Activated CD4-positive, CD25-positive, alpha-beta regulatory T cell treated with anti-CD3 and anti-CD28 coated beads, Interleukin-2, amount 50 U/mL, for 24 hours (primary cell): ENCODE measurements around the gene ENTREP3.
"Not testable (repeated sequence)": the region's sequence is repeated elsewhere in the genome, so short reads cannot be mapped to it uniquely, and the experiment has no call there.

ENCODE experiments used
- ATAC-seq, 2 donors: fragments of 150-1000 bp; cut with Tn5 transposase; one replicate each; pipeline ENCODE4 v1.10.0; 2021; ENCODE audit warnings: mild to moderate bottlenecking in 1 of 2, moderate library complexity in 1 of 2

The ENTREP3 gene

DNA sequence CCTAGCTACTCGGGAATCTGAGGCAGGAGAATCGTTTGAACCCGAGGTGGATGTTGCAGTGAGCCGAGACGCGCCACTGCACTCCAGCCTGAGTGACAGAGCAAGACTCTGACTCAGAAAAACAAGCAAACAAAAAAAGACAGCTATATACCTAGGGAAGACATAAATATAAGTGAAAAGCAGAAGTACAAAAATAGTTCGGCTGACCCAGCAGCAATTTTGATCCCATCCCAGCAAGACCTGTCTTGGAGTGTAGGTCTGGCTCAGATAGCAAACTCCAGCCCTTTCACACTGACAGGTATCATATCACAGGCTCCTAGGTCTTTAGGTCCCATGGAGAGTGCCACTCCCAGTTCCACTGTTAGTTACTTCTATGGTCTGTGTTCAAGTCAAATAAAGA is 32.2 kb downstream of the ENTREP3 start:
- no peak for ATAC-seq

GRCh38 chr1:155220211-155220965 is 34.9 kb downstream of the ENTREP3 start:
- not testable (repeated sequence) for ATAC-seq

GRCh38 chr1:155219592-155220031 is 35.7 kb downstream of the ENTREP3 start:
- no peak for ATAC-seq

DNA sequence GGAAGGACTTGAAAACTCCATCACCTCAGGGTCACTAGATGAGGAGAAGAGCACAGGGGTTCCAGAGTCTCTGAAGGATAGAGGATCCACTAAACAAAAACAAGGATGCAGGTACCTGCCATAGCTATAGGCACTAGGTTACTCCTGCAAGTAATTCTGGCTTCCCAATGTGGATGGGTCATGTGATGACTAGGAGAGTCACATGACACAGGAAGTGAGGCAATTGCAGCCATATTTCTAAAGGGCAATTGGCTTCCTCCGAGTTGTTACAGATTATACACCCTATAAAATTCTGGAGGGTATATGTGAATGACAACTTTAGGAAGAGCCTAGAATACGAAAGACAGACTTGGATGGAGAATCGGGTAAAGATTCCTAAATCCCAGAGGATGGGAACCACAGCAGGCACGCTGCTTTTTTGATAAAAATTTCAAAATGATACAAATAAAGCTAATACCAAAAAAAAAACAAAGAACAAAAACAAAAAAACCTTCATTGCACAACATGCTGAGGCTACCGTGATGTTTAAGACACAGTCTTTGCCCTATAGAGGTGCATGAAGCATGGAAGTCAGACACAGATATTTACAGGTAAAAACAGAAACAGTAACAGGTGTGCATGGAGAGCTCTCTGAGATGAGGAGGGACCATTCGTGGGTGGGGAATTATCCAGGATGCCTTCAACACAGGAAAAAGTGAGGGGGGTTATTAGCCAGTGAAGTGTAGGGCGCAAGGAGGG is 36.3 kb downstream of the ENTREP3 start:
- ATAC-seq = no peak

DNA sequence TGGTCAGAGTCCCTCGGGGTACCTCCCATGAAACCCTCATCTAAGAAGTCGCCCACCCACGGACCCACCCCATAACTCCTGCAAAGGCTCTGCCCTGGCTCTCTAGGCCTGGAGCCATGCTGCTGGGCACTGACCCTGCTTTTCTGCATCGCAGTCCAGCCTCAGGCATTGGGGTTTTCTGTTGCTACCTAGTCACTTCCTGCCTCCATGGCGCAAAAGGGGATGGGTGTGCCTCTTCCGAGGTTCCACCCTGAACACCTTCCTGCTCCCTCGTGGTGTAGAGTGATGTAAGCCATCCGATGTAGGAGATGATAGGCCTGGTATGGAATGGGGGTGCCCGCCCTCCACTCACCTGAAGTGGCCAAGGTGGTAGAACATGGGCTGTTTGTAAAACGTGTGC is 40.6 kb downstream of the ENTREP3 start:
- ATAC-seq = not testable (repeated sequence)

GRCh38 chr1:155212051-155212440 is 43.2 kb downstream of the ENTREP3 start:
- ATAC-seq = not testable (repeated sequence)

GRCh38 chr1:155211381-155212050 is 43.8 kb downstream of the ENTREP3 start:
- not testable (repeated sequence) for ATAC-seq

DNA sequence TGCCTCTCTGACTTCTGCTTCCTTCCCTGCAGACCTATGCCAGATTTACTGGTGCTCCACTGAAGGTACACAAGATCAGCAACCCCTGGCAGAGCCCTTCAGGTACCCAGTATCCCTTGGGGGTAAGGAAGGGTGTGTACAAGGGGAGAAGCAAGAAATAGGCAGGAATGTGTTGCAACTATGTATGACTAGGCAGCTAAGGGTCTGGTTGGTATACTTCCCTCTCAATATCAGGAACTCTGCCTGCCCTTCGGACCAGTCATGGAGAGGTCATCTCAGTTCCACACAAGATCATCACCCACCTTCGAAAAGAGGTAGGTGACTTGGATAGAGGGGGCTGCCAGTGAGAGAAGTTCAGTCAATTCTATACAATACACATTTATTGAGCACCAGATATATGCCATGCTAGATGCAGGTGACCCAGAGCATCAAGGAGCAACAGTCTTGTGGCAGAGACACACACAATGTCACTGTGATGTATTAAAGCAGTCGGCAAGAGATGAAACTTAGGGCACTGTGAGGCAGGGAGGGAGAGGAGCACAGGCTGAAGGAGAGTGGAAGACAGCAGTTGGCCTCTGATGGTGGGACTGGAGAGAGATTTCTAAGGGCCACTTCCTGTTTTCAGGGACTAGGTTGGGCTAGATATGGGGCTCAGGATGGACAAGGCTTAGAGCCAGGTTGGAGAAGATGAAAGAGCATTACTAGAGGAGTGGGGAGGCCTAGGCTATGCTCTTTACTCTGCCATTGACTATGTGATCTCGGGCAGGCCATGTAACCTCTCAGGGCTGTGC is 44.8 kb downstream of the ENTREP3 start:
- ATAC-seq = no peak

GRCh38 chr1:155209312-155209721 is 46.0 kb downstream of the ENTREP3 start:
- ATAC-seq = no peak

DNA sequence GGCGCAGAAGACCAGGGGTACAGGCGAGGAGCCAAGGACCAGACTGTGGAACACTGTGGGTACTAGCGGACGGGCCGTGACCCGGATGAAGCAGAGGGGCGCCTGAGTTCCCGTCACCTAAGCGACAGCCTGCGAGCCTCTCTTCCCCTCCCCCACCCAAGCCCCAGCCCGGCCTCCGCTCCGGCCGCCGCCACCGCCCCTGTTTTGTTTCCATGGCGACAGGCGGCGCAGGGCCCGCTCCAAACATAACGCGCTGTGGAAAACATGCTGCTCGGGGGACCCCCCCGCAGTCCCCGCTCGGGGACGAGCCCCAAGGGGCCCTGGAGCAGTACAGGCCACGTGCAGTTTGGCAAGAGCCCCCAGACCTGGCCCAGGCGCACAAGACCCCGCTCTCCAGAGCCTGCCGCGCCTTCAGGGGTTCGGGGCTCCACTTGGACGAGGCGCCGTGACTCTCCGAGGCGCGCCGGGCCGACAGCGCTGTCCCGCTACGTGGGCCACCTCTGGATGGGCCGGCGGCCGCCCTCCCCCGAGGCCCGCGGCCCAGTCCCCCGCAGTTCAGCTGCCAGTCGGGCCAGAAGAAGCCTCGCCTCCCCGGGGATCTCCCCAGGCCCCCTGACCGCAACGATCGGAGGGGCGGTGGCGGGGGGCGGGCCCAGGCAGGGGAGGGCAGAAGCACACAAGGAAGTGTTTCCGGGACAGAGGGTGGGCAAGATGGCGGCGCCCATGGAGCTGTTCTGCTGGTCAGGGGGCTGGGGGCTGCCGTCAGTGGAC is 46.6 kb downstream of the ENTREP3 start, which contains the start of gene MTX1:
TSS of gene MTX1 (plus strand) at position 155 of the 771 bp plus-strand sequence. CDS start at position 265, 110 bp downstream.
- ATAC-seq = peak; percentile 86 to 89

GRCh38 chr1:155207806-155208540 is 47.3 kb downstream of the ENTREP3 start, which contains the start of gene THBS3:
TSS of gene THBS3 (minus strand) at chr1:155207897. CDS start at chr1:155207876, 21 bp downstream.
- no peak for ATAC-seq

GRCh38 chr1:155206891-155207805 is 48.1 kb downstream of the ENTREP3 start:
- ATAC-seq = peak; percentile 36 to 57

DNA sequence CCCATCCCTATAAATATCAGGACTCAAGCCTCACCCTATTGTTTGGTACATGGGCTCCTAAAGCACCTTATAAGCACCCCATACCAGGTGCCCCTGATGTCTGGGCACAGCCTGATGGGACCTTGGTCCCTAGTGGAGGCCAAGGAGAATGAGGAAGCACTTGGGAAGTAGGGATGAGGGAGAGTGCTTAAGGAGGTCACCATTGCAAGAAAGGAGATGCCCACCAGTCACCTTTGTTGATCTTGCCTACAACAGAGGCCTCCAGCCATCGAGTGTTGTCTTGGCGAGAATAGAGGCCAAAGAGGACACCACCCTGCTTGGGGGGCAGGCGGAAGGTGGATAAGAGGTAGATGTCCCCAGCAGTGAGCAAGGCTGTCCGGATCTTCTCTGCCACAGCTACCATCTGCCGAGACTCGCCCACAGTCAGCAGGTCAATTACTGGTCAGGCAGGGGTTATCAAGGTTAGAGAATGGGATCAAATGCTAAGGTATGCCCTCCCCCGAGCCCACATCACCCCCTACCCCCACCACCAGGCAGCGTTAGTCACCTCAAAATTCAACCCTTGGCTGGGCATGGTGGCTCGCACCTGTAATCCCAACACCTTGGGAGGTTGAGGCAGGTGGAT is 49.2 kb downstream of the ENTREP3 start:
- no peak for ATAC-seq

DNA sequence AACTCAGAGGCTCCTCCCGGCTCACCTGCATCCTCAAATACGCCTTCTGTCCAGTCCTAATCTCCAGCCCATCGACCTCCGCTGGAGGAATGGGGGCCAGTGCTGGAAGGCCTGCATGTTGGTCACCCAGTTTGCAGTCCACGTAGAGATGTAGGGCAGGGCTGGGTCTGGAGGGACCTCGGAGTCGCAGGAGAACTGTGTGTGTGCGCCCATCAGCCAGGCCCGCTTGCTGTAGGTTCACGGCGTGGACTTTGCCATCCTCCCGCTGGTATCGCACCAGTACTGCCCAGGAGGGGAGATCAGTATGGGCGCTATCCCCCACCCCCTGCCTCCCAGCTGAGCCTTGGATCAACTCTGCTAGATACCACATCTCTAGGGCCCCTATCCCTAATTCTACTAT is 50.2 kb downstream of the ENTREP3 start:
- ATAC-seq = no peak

DNA sequence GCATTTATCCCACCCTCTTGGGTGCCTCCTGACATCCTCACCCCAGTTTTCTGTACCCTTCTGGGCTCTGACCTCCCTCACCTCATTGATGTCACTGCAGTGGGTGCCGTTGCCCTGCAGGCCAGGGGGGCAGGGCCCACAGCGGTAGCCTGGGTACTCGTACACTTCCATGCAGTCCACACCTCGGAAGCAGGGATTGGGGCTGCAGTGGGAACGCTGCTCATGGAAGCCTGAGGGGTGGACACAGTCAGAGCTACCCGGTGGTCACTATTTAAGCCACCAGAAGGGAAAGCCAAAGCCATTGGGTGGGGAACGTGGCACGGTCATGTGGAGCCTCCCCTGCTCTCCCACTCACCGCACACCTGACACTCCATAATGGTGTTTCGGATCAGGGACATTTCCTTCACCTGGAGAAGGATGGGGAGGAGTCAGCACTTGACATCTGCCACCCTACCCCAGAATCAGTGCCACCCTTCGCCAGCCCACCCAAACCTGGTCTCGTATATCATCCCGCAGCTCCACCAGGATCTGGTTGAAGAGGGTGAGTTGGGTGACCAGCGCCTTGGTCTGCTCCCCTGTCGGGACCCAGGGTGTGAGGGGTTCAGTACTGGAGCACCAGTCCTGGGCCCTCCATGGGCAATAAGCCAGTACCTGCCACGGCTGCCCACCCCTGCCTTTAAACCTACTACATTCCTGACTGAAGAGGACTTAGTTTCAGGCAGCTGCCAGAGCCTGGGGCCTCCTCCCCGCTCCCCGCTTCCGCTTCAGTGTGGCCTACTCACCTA is 52.4 kb downstream of the ENTREP3 start:
- no peak for ATAC-seq

DNA sequence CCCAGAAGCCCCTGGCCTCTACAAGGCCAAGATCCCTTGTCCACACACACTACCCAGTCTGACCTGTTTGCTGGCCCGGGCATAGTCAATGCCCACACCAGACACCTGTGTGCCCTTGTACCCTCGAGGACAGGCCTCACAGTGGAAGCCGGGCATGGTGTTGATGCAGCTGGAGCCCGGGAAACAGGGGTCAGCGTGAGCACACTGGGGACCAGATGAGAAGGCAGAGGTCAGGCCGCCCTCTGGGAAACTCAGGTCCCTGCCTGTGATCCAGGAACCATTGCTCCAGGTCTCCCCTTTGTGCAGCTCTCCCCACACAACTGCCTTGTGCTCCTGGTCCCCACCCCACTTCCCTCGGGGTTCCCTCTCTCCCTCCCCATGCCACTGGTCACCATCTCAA is 53.1 kb downstream of the ENTREP3 start:
- ATAC-seq = no peak

GRCh38 chr1:155200920-155201319 is 54.4 kb downstream of the ENTREP3 start:
- ATAC-seq = no peak

GRCh38 chr1:155199792-155200191 is 55.5 kb downstream of the ENTREP3 start:
- no peak for ATAC-seq
